ENCODE results near the gene CCDC192. TPM values are rescaled to one million over a fixed set of nuclear protein-coding genes. Genes with fewer than 3 reads are reported as not detected.

Gene CCDC192
- polyA plus RNA-seq, 3 donors = not detected

DNA sequence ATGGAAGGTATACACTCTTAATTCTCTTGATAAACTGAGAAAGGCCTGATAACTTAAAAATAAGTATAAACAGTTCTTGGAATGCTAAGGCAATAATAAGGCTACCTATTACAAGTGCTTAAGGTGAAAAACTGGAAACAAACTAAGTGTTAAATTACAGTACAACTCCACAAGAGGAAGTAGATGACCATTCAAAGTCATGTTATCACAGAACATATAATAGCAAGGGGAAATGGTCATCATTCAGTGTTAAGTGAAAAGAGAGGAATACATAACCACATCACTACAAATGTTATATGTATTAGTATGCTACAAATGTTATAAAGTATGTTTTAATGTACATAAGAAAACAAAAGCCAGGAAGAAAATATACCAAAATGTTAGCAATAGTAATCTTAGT, 135.9 kb downstream of the CCDC192 start:
- no peak overlapping the region for H3K4me2 ChIP-seq (replicated peaks; ENCODE audit: extremely low read depth, low read length, poor library complexity, severe bottlenecking)
- no peaks in the 10 kb centered on the region for H3K79me2 ChIP-seq (ENCODE audit: insufficient read depth, low read length)
- Mint-ChIP-seq H3K4me3 (no peak overlapping the region), H3K36me3 (no peaks in the 10 kb centered on the region), H3K4me1 (peaks cover 26% of the 10 kb centered on the region), H3K27ac (peak overlapping the region in 1 of 7 donors; percentile 48), H3K27me3 (ENCODE audit: low read depth in 3 of 3) (peaks cover 0 to 2% (median 0%) of the 10 kb centered on the region in 3 donors), H3K9me3 (peaks cover 0 to 7% (median 4%) of the 10 kb centered on the region in 7 donors)
- H3K27me3 ChIP-seq (ENCODE audit: control insufficient read depth in 2 of 2, insufficient read depth in 2 of 2, low read length in 2 of 2) = no peaks in the 10 kb centered on the region
- H3K36me3 ChIP-seq (replicated peaks in 1 of 2; ENCODE audit: control insufficient read depth in 1 of 2, insufficient read depth in 2 of 2, low read length in 2 of 2) = no peaks in the 10 kb centered on the region
- peak overlapping the region in 1 of 2 donors; percentile 3 for H3K27ac ChIP-seq (ENCODE audit: low read depth in 1 of 2, low read length in 2 of 2)
- DNase-seq = peak; percentile 12 to 21 (median 16)
- H3K4me1 ChIP-seq (ENCODE audit: control insufficient read depth in 1 of 2, insufficient read depth in 2 of 2, low read length in 2 of 2) = peaks cover 18 to 21% of the 10 kb centered on the region in 2 donors
- TF ChIP-seq, protein P1, sequence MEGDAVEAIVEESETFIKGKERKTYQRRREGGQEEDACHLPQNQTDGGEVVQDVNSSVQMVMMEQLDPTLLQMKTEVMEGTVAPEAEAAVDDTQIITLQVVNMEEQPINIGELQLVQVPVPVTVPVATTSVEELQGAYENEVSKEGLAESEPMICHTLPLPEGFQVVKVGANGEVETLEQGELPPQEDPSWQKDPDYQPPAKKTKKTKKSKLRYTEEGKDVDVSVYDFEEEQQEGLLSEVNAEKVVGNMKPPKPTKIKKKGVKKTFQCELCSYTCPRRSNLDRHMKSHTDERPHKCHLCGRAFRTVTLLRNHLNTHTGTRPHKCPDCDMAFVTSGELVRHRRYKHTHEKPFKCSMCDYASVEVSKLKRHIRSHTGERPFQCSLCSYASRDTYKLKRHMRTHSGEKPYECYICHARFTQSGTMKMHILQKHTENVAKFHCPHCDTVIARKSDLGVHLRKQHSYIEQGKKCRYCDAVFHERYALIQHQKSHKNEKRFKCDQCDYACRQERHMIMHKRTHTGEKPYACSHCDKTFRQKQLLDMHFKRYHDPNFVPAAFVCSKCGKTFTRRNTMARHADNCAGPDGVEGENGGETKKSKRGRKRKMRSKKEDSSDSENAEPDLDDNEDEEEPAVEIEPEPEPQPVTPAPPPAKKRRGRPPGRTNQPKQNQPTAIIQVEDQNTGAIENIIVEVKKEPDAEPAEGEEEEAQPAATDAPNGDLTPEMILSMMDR (IDR thresholded peaks at IDR 0.05) = no peak
- intact Hi-C loops (cut with micrococcal nuclease) = no loop called here
- no peaks in the 10 kb centered on the region for H4K20me1 ChIP-seq (ENCODE audit: insufficient read depth, low read length)
- no peak overlapping the region for H2AFZ ChIP-seq (ENCODE audit: insufficient read depth, low read depth, low read length, poor library complexity, severe bottlenecking)
- H3K9ac ChIP-seq (ENCODE audit: insufficient read depth, low read length, poor library complexity, severe bottlenecking) = no peak overlapping the region
- peaks cover 0 to 4% of the 10 kb centered on the region in 2 donors for H3K9me3 ChIP-seq (replicated peaks in 1 of 2; ENCODE audit: control insufficient read depth in 1 of 2, insufficient read depth in 1 of 2, low read length in 2 of 2)
- no peak overlapping the region for H3K4me3 ChIP-seq (replicated peaks in 1 of 3; ENCODE audit: low read depth in 2 of 3, low read length in 3 of 3)

DNA sequence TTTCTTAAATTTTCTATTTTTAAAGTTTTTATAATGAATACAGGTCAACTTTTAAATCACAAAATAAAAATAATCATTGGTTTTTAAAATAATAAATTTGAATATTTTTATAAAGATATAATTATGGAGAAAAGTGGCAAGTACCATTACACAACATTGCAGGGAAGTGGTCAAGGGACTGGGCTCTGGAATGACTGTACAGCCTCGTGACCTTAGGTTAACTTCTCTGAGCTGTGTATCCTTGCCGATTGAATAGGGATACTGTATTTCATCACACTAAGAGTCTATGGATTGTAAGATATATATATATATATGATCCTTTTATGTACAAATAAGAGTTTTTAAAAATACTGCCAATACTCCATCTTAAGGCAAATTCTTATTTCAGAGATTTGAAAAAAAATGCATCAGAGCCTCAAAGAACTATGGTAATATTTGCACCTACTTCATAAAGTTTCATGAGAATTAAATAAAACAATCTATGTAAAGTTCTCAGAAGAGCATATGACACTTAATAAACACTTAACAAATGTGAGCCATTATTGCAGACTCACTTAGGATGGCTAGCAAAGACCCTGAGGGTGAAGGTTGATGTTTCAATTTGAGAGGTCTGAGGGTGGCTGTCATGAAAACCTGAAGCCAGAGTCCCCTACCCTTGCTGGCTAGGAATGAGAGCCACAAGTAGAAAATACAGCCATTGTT, 136.5 kb downstream of the CCDC192 start:
- Mint-ChIP-seq H3K4me3 (no peak overlapping the region), H3K9me3 (peaks cover 0 to 7% (median 4%) of the 10 kb centered on the region in 7 donors), H3K27ac (peak overlapping the region in 3 of 7 donors; percentile 33 to 70 (median 54)), H3K4me1 (peaks cover 25% of the 10 kb centered on the region), H3K36me3 (no peaks in the 10 kb centered on the region), H3K27me3 (ENCODE audit: low read depth in 3 of 3) (peaks cover 0 to 2% (median 0%) of the 10 kb centered on the region in 3 donors)
- H4K20me1 ChIP-seq (ENCODE audit: insufficient read depth, low read length) = no peaks in the 10 kb centered on the region
- peak; percentile 43 to 80 (median 58) for DNase-seq
- WGBS (ENCODE audit: insufficient coverage) = no CpG with 5 or more reads among the region's 2 CpGs
- peaks cover 18 to 21% of the 10 kb centered on the region in 2 donors for H3K4me1 ChIP-seq (ENCODE audit: control insufficient read depth in 1 of 2, insufficient read depth in 2 of 2, low read length in 2 of 2)
- no peak overlapping the region for H2AFZ ChIP-seq (ENCODE audit: insufficient read depth, low read depth, low read length, poor library complexity, severe bottlenecking)
- no peaks in the 10 kb centered on the region for H3K27me3 ChIP-seq (ENCODE audit: control insufficient read depth in 2 of 2, insufficient read depth in 2 of 2, low read length in 2 of 2)
- peak overlapping the region; percentile 47 for H3K4me2 ChIP-seq (replicated peaks; ENCODE audit: extremely low read depth, low read length, poor library complexity, severe bottlenecking)
- TF ChIP-seq, protein P1 (IDR thresholded peaks at IDR 0.05) = no peak
- no peak overlapping the region for H3K27ac ChIP-seq (ENCODE audit: low read depth in 1 of 2, low read length in 2 of 2)
- no peak overlapping the region for H3K4me3 ChIP-seq (replicated peaks in 1 of 3; ENCODE audit: low read depth in 2 of 3, low read length in 3 of 3)
- H3K36me3 ChIP-seq (replicated peaks in 1 of 2; ENCODE audit: control insufficient read depth in 1 of 2, insufficient read depth in 2 of 2, low read length in 2 of 2) = no peaks in the 10 kb centered on the region
- intact Hi-C loops (cut with micrococcal nuclease) = no loop called here
- no peaks in the 10 kb centered on the region for H3K79me2 ChIP-seq (ENCODE audit: insufficient read depth, low read length)
- peaks cover 0 to 4% of the 10 kb centered on the region in 2 donors for H3K9me3 ChIP-seq (replicated peaks in 1 of 2; ENCODE audit: control insufficient read depth in 1 of 2, insufficient read depth in 1 of 2, low read length in 2 of 2)
- H3K9ac ChIP-seq (ENCODE audit: insufficient read depth, low read length, poor library complexity, severe bottlenecking) = no peak overlapping the region
